ENCODE measurements around the gene CENPK. TPM values are rescaled to one million over a fixed set of nuclear protein-coding genes. Genes with fewer than 3 reads are reported as not detected.

CENPK gene
- total and polyA plus RNA-seq, 9 of the 15 experiments (the other 6 are each of a cell fraction or from before 2014, with no cell fraction given), result 30.8 to 134 (median 69.0) TPM

DNA sequence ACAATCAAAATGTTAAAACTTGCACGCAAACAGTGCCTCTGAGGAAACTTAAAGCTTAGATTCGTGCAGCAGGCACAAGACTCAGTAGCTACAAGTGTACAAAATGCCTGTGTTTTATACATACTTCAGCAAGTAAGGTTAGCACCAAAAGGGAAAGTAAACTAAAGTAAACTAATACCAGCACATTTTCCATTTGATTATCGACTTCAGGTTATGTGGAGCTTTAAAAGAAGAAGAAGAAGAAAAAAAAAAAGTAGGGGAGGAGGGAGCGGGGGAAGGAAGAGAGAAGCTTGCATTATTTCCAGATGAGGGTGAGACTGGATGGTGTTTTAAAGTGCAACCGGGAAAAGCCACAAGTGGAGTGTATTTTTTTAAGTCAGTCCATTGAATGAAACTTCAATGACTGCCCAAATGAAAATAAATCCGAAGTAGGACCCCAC, 80.7 kb downstream of the CENPK start (continued):
- no peak for TF ChIP-seq CUX1 (CRISPR knock-in tag; IDR thresholded peaks at IDR 0.05)
- 0 out of 4 replicates have a peak, but pooled peaks of 1 of the 2 experiments have one; percentile 35 for TF ChIP-seq ZNF639 (CRISPR knock-in tag; conservative IDR thresholded peaks at IDR 0.05 in 1 of 2, IDR thresholded peaks at IDR 0.05 in 1 of 2)
- no peak for TF ChIP-seq HOXB6 (CRISPR knock-in tag; IDR thresholded peaks at IDR 0.05; ENCODE audit: borderline replicate concordance)
- no peak for TF ChIP-seq ZNF583 (CRISPR knock-in tag; IDR thresholded peaks at IDR 0.05)
- no peak for TF ChIP-seq HDAC8 (tag; IDR thresholded peaks at IDR 0.05)
- no peak for TF ChIP-seq ZNF23 (CRISPR knock-in tag; IDR thresholded peaks at IDR 0.05)
- no peak for TF ChIP-seq ZNF318 (IDR thresholded peaks at IDR 0.05; ENCODE audit: borderline replicate concordance in 1 of 2, low read depth in 1 of 2)
- no peak for TF ChIP-seq MIER1 (IDR thresholded peaks at IDR 0.05; ENCODE audit: low read depth)
- TF ChIP-seq NFE2 (IDR thresholded peaks at IDR 0.05; ENCODE audit: low read depth), result no peak
- TF ChIP-seq MXI1 (IDR thresholded peaks at IDR 0.05; ENCODE audit: low read depth, low read length), result no peak
- no peak for TF ChIP-seq ZNF239 (CRISPR knock-in tag; IDR thresholded peaks at IDR 0.05)
- TF ChIP-seq RBM39 (optimal IDR thresholded peaks at IDR 0.05; ENCODE audit: low read depth, low read length), result no peak
- TF ChIP-seq SIX5 (IDR thresholded peaks at IDR 0.05; ENCODE audit: borderline replicate concordance in 1 of 2, insufficient read depth in 1 of 2, low read depth in 1 of 2, low read length in 2 of 2), result no peak

Data from K562 (cell line).